Tongue (tissue), 1 donor: ENCODE measurements around the gene PREPL. TPM values are rescaled to one million over a fixed set of nuclear protein-coding genes. Genes with fewer than 3 reads are reported as not detected.

Experiments used
- total RNA-seq: library from RNA; depleted of rRNA; stranded (reverse); fragments of >200 nt; gene quantifications from one replicate; pipeline ENCODE4 v1.2.3, GENCODE V29; 2014

PREPL gene
- total RNA-seq, 1 donor from 2014 or later = 193 TPM

Other genes starting within 250 kb of the PREPL start
- gene PPM1B, start 192.6 kb downstream of the PREPL start, total RNA-seq = 39.8 TPM
- not detected for gene SLC3A1, start 86.0 kb downstream of the PREPL start, total RNA-seq
- gene CAMKMT, start 453 bp upstream of the PREPL start, total RNA-seq = 9.9 TPM